AG09319 (cell line): ENCODE measurements around the gene EFCAB6.

Experiments
- DNase-seq: peaks from one replicate; pipeline ENCODE4 v3.0.0-alpha.2; 2010; ENCODE audit warnings: low read depth; ENCODE audit errors: extremely low read depth
- CTCF ChIP-seq: IDR thresholded peaks from 2 replicates; pipeline ENCODE4 v1.5.1; 2011; ENCODE audit warnings: low read depth, mild to moderate bottlenecking, inconsistent platforms, low read length, moderate library complexity

The EFCAB6 gene

GRCh38 chr22:43624144-43624998 is 187.7 kb downstream of the EFCAB6 start:
- no peak for TF ChIP-seq CTCF
- no peak for DNase-seq

DNA sequence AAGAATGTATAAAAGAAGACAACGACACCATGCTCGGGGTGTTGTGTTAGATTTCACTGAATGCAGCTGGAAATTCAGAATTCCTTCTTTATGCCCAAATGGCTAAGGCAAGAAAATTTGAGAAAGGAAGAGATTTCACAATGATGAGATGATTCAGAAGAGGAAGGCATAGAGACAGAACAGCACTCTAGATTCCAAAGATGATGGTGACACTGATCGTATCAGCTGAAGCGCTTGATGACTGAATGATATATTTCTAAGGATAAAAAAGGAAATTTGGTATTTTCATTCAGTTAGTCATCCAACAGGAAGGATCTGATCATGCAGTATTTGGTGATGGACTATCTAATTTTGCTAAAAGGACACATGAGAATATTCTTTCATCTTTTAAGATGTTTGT is 189.2 kb downstream of the EFCAB6 start:
- TF ChIP-seq CTCF = no peak
- no peak for DNase-seq

DNA sequence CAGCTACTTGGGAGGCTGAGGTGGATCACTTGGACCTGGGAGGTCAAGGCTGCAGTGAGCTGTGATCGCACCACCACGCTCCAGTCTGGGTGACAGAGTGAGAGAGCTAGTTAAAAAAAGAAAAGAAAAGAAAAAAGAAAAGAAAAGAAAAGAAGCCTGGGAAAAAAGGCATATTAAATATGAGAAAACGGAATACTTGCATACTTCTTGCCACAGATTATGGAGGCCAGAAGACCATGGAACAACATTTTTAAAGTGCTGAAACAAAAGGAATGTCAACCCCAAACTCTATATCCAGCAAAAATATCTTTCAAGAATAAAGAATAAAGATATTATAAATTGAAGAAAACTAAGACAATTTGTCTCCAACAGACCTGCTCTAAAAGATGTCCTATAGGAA is 191.9 kb downstream of the EFCAB6 start:
- no peak for DNase-seq
- no peak for TF ChIP-seq CTCF

- no peak for DNase-seq
- TF ChIP-seq CTCF = no peak
These were observed 193.6 kb downstream of the EFCAB6 start for GRCh38 chr22:43618517-43618916.

GRCh38 chr22:43616645-43617044 is 195.5 kb downstream of the EFCAB6 start:
- no peak for DNase-seq
- TF ChIP-seq CTCF = no peak

- TF ChIP-seq CTCF = no peak
- DNase-seq = no peak
These were observed 211.8 kb downstream of the EFCAB6 start for GRCh38 chr22:43600265-43600664.

- no peak for DNase-seq
- TF ChIP-seq CTCF = peak; percentile 53
These were observed 219.6 kb downstream of the EFCAB6 start for GRCh38 chr22:43592476-43592875.
